NCI-H345 (cell line): ENCODE results near the gene NHSL1.

ENCODE experiments used
- DNase-seq: peaks from one replicate; lab custom pipeline; 2025; lab: John Stamatoyannopoulos, UW

Gene NHSL1

DNA sequence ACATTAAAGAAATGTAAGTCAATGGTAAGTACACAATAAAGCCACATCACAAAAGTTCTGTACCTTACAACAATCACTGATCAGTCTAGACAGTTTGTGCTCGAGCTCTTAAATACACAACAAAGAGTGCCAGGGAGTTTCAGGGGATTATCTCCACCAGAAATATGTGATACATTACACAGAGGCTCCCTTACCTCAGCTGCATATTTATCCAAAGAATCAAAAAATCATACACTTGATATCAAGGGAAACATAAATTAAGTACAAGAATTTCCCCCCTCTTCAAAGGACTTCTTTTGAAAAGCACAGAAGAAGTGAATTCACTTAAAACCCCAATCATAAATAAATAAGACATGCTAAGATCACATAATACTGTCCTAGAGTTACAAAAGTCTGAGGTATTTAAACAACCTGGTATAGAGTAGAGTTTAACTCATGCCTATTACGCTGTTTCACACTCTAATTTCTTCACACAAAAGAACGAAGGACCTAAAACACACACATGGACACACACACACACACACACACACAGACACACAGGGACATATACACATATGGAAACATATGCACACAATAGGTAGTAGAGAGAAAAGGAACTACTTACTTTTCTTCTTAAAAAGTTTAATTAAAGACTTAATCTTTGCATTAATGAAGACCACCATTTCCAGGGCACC, 528 bp downstream of the NHSL1 start:
- DNase-seq = no peak

DNA sequence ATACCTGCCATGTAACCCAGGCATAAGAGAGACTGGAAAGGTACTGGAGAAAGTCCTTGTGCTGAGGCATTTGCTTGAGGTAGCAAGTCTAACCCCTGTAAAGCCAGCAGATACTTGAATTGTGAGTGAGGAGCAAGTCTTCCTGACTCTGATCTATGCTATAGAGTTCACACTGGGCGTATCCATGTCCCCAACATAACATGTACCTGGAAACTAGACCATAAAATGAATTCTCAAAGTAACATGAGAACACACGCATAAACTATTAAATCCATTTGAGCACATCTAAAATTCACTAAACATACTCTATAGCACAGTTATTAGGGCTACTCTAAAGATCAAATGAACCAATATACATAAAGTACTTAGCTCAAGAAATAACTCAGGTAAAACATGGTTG, 2.0 kb downstream of the NHSL1 start:
- no peak for DNase-seq

GRCh38 chr6:138494312-138494711, 5.0 kb downstream of the NHSL1 start:
- DNase-seq = no peak

- peak; percentile 24 for DNase-seq
Observed at GRCh38 chr6:138493413-138493812, 5.9 kb downstream of the NHSL1 start.

DNA sequence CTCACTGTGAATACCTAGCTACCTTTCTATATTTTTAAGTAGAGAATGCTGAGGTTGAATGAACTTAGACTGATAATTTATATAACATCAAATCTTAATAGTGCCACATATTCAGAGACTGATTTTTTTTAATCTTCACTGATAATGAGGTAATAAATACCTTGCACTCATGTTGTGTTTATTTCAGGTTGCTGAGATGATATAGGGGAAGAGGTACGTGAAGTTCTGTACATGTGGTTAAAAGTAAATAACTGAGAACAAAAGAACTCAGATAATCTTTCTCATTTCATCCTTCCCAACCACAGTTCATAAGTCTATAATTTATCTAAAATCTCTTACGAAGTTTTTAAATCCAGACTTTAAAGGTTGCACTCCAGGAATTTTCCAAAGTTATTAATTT, 6.4 kb downstream of the NHSL1 start:
- no peak for DNase-seq

DNA sequence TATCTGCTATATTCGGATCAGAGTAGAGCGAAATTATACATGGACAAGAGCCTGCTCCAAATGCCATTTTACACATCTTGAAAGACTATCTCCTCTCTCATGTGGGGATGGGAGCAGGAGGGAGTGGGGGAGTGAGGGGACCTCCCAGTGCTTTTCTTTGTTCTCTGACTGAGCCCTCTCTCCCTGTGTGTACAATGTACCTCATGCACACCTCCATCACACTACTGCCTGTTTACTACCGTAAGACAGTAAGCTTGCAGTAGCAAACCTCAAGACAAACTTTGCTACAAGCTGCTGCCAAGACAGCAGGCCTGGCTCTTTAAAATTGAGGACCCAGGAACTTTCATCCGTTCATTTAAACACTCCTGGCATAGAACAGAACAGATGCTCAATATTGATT, 7.2 kb downstream of the NHSL1 start:
- peak; percentile 63 for DNase-seq

- no peak for DNase-seq
Observed at GRCh38 chr6:138491017-138491416, 8.3 kb downstream of the NHSL1 start.

GRCh38 chr6:138489846-138490245, 9.4 kb downstream of the NHSL1 start:
- no peak for DNase-seq

GRCh38 chr6:138487102-138487604, 12.1 kb downstream of the NHSL1 start:
- DNase-seq = no peak

DNA sequence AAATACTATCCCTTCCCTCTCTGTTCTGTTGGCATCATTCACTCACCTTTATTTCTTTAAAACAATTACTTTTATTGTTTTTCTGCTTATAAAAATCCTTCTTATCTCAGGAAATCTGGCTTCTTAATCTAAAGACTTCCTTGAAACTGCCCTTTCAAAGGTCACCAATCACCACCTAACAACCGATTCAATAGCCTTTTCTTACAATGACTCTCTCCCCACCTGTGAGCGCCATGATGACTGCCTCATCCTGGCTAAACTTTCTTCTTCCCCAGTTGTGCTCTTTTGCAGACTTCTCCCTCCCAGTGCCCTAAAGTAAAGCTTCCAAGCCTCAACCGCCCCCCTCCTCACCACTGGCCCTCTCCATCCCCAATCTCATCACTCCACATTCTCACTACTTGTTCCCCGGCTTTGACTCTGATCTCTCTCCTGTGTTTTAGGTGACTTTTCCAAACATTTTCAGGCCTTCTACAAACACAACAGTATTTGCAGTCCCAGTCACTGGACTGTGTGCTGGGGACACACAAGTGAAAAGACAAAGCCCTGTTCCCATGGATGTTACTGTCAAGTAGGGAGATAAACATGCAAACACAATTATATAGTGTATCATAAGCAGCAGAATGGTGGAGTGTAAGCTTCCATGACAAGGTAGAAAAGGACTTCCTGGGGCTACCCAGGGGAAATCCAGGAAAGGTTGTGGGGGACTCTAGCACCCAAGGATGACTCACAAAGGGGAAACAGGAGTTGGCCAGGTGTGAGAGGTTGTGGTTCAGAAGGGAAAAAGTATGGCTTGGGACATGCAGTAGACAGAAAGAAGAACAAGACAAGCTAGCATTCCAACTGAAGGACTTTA, 12.8 kb downstream of the NHSL1 start:
- peak; percentile 66 for DNase-seq

DNA sequence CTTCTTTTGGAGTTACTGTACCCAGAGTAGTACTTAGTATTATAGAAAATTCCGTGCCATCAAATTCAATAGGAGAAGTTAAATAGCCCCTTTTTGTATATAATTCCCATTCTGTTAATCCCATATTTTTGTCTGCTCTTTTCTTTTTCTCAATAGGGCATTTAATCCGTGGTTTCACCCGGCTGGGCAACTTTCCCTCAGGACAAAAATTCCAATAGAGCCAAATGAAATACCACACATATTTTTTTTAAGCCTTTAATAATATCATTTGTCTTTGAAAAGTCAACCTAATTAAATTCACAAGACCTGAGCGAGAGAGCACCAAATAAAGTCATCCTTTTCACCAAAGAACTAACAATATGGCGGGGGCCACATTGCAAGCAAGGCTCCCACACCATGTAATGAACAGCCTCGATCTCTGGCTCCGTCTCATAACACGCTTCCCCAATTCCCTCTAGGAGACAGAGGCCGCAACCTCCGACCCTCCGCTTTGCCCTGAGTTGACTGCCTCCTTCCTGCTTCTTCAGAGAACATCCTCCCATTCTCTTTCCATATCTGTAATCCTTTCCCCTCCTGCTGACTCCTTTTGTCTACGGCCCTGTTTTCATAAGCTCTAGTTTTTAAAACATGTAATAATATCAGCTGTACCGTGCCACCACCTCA, 13.6 kb downstream of the NHSL1 start:
- no peak for DNase-seq

DNA sequence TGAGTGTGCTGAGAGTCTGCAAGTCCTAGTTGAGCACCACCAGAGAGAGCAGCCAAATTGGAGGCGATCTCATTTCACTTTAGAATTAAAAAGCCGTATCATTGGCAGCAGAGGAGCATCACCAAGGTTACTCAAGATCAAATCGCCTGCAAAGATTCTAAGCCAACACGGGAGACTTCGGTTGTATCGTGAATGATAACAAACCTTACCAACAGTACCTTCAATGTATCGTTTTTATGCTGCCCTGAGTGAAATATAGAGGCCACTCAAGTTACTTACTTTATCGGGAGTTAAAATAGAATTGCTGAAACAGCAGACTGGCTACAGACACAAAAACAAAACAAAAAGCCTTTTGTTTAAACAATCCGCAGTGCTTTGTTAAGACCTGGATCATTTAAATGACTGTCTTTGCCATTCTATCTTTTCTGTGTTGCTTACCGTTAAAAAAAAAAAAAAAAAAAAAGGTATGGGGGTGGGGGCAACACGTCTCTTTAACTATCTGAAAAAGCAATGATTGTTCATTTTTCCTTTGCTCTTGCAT, 14.2 kb downstream of the NHSL1 start:
- DNase-seq = peak; percentile 44

DNA sequence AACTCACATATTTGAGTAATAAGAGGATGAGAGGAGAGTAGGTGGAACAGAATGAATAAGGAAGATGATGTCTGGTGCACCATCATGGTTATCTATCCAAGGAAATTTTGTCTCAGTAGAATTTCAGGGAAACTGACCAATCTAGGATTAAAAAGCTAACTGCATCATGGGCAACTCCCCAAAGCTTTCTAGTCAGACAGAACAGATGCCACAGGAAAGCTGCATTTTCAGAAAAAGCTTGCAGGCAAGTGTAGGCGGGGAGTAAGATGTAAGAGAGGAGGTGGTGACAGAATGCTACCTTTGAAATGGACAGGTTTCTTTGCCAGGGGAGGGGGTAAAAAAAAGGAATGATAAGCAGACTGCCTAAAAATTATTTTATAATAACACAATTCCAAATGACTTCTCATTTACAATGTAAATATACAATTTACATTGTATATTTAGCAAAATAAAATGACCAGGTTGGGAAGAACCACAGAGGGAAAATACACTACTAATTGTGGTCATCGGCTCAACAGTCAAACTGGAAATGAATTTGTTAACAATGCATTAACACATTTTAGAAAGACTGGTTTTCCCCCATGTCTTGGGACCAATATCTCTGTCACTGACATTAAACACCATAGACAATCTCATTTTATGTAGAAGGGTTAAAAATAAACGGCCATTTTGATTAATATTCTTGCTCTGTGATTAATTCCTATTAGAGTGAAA, 15.1 kb downstream of the NHSL1 start:
- DNase-seq = no peak

DNA sequence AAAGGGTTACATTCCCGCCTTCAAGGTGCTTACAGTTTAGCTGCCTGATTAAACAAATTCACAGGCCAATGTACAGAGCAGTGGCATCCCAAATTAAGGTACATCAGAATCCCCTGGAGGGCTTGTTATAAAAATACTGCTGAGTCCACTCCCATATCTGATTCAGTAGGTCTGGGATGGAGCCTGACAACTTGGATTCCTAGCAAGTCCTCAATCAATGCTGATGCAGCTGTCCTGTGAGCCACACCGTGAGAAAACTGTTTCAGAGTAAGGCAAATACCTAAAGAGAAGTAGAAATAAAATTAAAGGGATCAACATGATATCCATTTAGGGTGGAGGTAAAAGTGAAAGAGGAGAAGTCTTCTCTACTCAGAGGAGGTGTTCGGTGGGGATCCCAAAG, 16.5 kb downstream of the NHSL1 start:
- no peak for DNase-seq

GRCh38 chr6:138480279-138480949, 18.9 kb downstream of the NHSL1 start:
- DNase-seq = no peak

DNA sequence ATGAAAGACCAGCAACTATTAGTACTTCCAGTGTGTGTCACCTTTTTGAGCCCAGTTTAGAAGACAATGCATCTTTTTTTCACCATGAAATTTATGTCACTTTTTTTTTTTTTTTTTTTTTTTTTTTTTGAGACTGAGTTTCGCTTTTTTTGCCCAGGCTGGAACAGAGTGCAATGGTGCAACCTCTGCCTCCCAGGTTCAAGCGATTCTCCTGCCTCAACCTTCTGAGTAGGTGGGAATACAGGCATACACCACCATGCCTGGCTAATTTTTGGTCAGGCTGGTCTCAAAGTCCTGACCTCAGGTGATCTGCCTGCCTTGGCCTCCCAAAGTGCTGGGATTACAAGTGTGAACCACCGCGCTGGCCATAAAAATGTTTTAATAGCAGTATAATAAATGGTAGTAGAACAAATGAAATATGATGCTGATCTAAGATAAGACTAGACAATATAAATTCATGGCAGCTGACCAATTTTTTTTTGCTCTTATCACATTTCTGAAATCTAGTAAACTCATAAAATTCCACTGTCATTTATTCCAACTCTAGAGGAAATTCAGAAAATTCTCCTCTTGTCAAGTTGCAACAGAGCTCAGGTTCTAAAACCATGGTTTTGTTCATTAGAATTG, 21.3 kb downstream of the NHSL1 start:
- DNase-seq = no peak

DNA sequence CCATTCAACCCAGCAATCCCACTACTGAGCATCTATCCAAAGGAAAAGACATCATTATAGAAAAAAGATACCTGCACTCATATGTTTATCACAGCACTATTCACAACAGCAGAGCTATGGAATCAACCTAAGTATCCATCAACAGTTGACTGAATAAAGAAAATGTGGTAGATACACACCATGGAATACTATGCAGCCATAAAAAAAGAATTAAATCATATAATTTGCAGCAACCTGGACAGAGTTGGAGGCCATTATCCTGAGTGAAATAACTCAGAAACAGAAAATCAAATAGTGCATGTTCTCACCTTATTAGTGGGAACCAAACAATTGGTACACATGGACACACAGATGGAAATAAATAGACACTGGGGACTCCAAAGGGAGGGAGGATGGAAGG, 23.2 kb downstream of the NHSL1 start:
- DNase-seq = no peak

GRCh38 chr6:138473144-138473543, 26.1 kb downstream of the NHSL1 start:
- no peak for DNase-seq

- DNase-seq = no peak
Observed at GRCh38 chr6:138468320-138469015, 30.8 kb downstream of the NHSL1 start.

DNA sequence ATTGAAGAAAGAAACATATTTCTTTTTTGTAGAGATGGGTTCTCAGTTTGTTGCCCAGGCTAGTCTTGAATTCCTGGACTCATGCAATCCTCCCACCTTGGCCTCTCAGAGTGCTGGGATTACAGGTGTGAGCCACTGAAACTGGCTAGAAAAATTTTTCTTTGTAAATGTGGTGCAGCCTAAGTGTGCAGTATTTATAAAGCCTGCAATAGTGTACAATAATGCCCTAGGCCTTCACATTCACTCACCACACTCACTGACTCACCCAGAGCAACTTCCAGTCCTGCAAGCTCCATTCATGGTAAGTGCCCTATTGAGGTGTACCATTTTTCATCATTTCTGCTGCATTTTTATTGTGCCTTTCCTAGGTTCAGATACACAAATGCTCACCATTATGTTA, 31.4 kb downstream of the NHSL1 start:
- no peak for DNase-seq
